Stimulated activated CD4-positive, alpha-beta T cell treated with anti-CD3 and anti-CD28 coated beads, TNF-alpha, amount 100 ng/mL, for 24 hours (primary cell): ENCODE measurements around the gene DCN.
"Not testable (repeated sequence)": the region's sequence is repeated elsewhere in the genome, so short reads cannot be mapped to it uniquely, and the experiment has no call there.

ENCODE experiments used
- DNase-seq, 3 experiments: peaks; one replicate each; pipeline ENCODE4 v3.0.0-alpha.2; 2020; ENCODE audit warnings: low read depth in 3 of 3

The DCN gene

GRCh38 chr12:91182636-91183455, at the start of gene DCN:
DCN (minus strand) TSS chr12:91182817; CDS start chr12:91178552, 4,265 bp downstream.
- no peak for DNase-seq

- no peak for DNase-seq
These were observed 48.2 kb upstream of the DCN start for GRCh38 chr12:91230841-91231240.

- no peak for DNase-seq
These were observed 44.3 kb upstream of the DCN start for GRCh38 chr12:91226951-91227350.

DNA sequence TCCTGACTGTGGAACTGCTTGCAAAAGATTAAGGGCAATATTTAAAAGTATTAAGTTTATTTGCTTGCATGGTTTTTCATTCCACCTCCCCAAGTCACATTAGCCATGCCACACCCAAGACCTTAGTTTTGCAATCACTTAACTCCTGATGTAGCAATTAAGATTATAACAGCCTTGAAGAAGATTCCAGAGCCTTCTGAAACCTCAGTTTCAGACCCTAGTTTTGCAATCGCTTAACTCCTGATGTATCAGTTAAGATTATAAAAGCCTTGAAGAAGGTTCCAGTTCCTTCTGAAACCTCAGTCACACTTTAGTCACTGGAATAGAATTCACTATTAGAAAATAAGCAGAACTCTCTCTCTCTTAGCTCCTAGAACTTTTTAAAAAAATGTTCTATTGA, 42.7 kb upstream of the DCN start:
- DNase-seq, result no peak

- no peak for DNase-seq
These were observed 41.8 kb upstream of the DCN start for GRCh38 chr12:91224401-91224800.

- no peak for DNase-seq
These were observed 40.1 kb upstream of the DCN start for GRCh38 chr12:91222746-91223145.

- DNase-seq, result no peak
These were observed 37.3 kb upstream of the DCN start for GRCh38 chr12:91219919-91220318.

DNA sequence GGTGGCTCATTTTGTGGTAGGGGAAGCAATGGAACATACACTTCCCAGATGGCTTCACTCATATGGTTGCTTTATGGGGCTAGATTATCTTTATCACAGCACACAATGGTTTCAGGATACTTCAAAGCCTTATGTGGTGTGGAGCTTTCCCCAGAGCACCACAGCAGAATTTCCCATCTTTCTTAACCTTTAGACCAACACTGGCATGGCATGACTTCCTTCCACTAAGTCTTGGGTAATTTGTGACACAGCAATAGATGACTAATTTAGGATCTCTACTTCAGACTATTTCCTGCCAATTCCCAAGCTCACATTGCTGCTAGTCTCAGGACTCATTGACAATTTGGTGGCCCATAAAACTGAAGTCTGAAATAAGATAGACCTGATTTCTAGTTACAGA, 36.9 kb upstream of the DCN start:
- DNase-seq, result no peak

GRCh38 chr12:91216871-91217270, 34.3 kb upstream of the DCN start:
- DNase-seq, result no peak

DNA sequence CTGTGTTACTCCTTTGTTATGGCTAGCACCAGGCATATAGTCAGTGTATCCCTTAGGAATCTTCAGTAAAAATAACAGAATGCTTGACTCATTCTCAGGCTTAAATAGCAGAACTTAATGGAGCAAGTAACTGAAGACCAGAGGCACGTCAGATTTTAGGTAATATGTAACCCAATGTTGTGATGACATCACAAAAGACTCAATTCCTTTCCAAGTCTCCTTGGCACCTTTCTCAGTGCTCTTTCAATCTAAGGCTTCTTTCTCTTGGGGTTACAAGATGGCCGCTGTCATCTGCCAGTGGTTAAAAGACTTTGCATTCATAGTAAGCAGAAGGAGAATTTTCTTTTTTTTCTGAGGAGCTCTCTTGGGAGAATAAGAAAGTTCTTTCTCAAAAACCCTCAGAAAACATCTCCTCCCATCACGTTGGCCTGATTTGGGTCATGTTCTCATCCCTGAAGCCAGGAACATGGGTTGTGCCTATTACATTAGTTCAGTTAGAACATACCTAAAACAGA, 33.4 kb upstream of the DCN start:
- DNase-seq, result no peak

DNA sequence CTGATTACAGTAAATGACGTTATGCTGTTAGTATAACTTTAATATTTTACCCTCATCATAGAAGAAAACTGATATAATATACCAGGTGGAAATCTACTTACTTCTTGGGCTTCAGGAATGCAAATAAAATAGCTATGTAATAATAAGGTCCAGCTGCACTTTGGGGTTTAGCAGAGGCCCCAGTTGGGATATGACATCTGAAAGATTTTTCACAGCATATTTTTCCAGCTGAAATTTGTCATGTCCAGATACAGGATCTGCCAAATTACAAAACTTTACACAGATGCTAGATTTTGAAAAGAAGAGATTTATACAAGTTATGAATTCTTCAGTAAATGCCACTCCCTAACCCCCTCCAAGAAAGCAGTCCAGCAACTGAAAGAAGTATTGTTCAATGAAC, 29.2 kb upstream of the DCN start:
- no peak for DNase-seq

GRCh38 chr12:91210618-91211017, 28.0 kb upstream of the DCN start:
- DNase-seq, result no peak

DNA sequence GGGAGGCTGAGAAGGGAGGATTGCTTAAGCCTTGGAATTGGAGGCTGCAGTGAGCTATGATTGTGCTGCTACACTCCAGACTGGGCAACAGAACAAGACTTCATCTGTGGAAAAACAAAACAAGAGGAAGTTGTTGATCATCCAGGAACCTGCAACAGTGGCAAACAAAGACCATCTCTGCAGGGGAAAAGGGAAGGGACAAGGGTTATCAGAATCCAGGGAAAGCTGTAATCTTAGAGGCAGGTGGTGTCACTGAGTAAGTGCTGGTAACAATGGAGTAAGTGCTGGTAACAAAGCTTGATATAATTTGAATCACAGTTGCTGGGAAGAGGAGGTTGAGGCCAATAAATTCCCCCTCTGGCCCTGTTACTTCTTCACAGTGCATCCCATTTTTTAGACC, 27.5 kb upstream of the DCN start:
- DNase-seq, result no peak

GRCh38 chr12:91207301-91207700, 24.7 kb upstream of the DCN start:
- not testable (repeated sequence) for DNase-seq

DNA sequence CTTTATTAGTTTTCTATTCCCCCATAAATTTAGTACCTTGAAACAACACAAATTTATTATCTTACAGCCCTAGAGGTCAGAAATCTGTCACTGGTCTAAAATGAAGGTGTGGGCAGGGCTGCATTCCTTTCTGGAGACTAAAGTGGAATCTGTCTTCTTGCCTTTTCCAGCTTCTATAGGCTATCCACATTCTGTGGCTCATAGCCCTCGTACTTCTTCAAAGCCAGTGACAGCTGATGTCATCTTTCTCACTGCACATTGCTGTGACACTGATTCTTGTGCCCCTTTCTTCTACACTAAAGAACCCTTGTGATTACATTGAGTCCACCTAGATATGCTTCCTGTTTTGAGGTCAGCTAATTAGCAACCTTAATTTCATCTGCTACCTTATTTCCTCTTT, 23.2 kb upstream of the DCN start:
- DNase-seq, result no peak

DNA sequence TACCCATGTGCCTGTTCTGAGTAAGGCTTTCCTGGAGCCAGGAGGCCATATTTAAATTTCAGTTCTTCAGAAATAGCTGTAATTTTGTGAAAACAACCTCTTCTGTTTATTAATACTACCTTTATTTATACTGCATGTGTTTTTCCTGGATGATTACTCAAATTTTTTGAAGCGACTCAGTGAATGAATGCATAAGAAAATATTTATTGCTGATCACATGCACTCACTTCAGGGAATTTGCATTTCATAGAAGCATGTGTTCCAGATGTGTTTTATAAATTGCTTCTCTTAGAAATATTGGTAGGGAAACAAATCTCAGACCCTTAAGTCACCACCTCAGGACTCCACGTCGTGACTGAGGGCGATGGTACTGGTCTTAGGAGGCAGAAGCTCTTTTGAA, 21.8 kb upstream of the DCN start:
- no peak for DNase-seq

DNA sequence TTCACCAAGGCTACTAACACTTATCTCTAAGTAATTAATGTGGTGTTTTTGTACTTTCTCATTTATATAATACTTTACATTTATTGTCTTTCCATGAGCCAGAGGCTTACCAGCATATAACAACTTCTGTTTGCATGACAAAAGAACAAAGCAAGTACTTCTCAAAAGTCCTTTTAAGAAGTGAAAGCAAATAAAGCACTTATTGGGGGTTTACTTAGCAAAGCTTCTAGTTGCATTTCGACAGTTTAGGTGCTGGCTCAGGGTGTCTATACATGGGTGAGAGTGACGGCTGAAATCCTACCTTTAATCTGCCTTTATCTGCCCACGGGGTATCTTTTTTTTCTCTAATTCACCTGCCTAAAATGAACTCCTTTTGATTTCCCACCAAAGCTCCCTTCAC, 21.0 kb upstream of the DCN start:
- no peak for DNase-seq

GRCh38 chr12:91202390-91202789, 19.8 kb upstream of the DCN start:
- DNase-seq, result no peak

GRCh38 chr12:91196436-91196835, 13.8 kb upstream of the DCN start:
- no peak for DNase-seq

GRCh38 chr12:91194500-91194899, 11.9 kb upstream of the DCN start:
- DNase-seq, result no peak

- DNase-seq, result no peak
These were observed 9.0 kb upstream of the DCN start for GRCh38 chr12:91191513-91192111.

DNA sequence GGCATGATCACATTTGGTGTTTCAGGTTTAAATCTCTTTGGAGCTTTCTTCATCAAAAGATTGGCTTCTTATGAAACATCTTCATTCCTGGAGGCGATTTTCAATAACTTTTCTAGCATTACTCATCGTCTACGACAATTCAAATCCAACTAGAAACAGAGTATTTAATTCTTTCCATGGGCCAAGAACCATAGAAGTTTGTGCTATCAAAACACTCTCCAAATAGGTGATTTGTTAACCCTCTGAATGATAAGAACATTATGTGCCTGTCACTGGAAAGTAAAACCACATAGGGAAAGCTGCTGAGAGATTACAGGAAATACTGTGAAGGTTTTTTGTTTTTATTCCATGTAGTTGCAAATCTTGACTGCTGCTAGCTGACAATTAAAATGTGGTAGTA, 6.9 kb upstream of the DCN start:
- DNase-seq, result no peak

GRCh38 chr12:91188778-91189177, 6.2 kb upstream of the DCN start:
- DNase-seq, result no peak
